Activated B cell treated with CpG ODN at 0.5 μM for 24 hours (primary cell): ENCODE measurements around the gene ZNF282. TPM values are rescaled to one million over a fixed set of nuclear protein-coding genes. Genes with fewer than 3 reads are reported as not detected.

Experiments
- ATAC-seq: fragments of 200-7000 bp; cut with Tn5 transposase; one replicate; pipeline ENCODE4 v1.10.0; 2021; ENCODE audit warnings: low read depth, mild to moderate bottlenecking, moderate library complexity
- CTCF ChIA-PET: fragments of 350-600 bp; sonication (Branson Sonifier 250); formaldehyde crosslinking; loops from one replicate; lab custom pipeline; 2021; ENCODE audit warnings: antibody characterized with exemption; lab: Charles Lee
- POLR2A ChIA-PET: fragments of 350-600 bp; sonication (Branson Sonifier 250); formaldehyde crosslinking; loops from one replicate; lab custom pipeline; 2021; ENCODE audit warnings: antibody characterized with exemption; lab: Charles Lee
- DNase-seq: peaks from one replicate; pipeline ENCODE4 v3.0.0; 2022
- H3K27ac Mint-ChIP-seq: one replicate; pipeline ENCODE4 v1.8.0; 2020; ENCODE audit warnings: mixed read lengths
- H3K27me3 Mint-ChIP-seq: one replicate; pipeline ENCODE4 v1.8.0; 2021; ENCODE audit warnings: mixed read lengths
- H3K36me3 Mint-ChIP-seq: one replicate; pipeline ENCODE4 v1.8.0; 2021; ENCODE audit warnings: low read depth, mixed read lengths
- H3K4me1 Mint-ChIP-seq: one replicate; pipeline ENCODE4 v1.8.0; 2021; ENCODE audit warnings: mixed read lengths
- H3K4me3 Mint-ChIP-seq: one replicate; pipeline ENCODE4 v1.8.0; 2020; ENCODE audit warnings: mild to moderate bottlenecking, mixed read lengths
- H3K9me3 Mint-ChIP-seq: one replicate; pipeline ENCODE4 v1.8.0; 2020; ENCODE audit warnings: mixed read lengths
- intact Hi-C: fragments of 100-400 bp; cut with micrococcal nuclease; formaldehyde crosslinking; loops from one replicate; pipeline ENCODE4 v1.15.1; 2024
- total RNA-seq: library from RNA; stranded (reverse); gene quantifications from 2 replicates; pipeline ENCODE4 v1.2.3, GENCODE V29; 2022
- TF ChIP-seq, protein P1 (sequence below): fragments of 200-600 bp; IDR thresholded peaks from one replicate; pipeline ENCODE4 v1.8.0; 2022; ENCODE audit warnings: antibody characterized with exemption, mild to moderate bottlenecking

Gene ZNF282
- total RNA-seq, 1 donor from 2014 or later = 21.7 TPM

DNA sequence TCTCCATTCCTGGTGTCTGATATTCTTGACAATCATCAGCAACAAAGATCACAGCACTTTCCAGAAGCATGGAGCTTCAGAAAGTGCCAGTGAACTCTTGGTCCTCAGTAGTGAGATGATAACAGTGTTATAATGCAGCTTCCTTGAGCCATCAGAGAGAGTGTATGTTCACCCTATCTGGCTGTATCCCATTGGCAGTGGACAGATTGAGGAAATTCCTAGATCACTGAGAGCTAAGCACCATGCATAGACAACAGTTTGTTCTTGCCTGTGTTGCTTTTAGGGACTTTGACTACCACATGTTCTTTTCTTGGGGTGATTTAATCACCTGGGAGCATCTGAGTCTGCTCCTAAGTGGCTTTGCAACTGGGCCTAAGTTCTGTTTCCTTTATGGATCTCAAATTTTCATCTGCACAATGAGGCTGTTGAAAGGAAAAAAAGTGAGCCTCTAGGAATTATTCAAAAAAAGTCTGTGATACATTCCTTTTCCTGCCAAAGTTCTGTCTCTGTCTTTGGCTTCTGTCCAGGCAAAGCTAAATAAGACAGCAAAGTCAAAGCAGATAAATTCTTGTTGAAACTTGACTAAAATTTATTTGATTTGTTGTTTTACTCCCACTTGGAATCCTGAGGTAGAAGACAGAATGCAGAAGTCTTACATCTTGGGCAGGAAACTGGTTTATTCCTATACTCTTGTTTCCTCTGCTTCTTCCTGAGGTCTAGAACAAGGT lies 14.5 kb upstream of the ZNF282 start:
- no peak overlapping the region for H3K27ac Mint-ChIP-seq

DNA sequence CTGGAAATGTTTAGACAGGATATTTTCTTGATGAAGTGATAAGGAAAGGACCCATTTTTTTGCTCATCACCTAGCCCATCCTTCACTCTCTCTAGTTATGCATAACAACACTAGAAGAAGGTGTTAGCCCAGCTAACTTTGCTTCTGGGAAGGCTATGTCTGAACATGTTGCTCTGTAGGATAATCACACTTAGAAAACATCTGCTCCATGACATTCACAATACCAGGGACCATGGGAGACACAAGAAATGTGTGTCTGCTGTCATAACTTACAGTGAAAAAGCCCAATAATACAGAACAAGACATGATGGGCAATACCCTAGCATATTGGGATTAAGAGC lies 13.9 kb upstream of the ZNF282 start:
- peaks cover 37% of the 10 kb centered on the region for H3K36me3 Mint-ChIP-seq
- H3K27ac Mint-ChIP-seq = no peak overlapping the region
- TF ChIP-seq, protein P1, sequence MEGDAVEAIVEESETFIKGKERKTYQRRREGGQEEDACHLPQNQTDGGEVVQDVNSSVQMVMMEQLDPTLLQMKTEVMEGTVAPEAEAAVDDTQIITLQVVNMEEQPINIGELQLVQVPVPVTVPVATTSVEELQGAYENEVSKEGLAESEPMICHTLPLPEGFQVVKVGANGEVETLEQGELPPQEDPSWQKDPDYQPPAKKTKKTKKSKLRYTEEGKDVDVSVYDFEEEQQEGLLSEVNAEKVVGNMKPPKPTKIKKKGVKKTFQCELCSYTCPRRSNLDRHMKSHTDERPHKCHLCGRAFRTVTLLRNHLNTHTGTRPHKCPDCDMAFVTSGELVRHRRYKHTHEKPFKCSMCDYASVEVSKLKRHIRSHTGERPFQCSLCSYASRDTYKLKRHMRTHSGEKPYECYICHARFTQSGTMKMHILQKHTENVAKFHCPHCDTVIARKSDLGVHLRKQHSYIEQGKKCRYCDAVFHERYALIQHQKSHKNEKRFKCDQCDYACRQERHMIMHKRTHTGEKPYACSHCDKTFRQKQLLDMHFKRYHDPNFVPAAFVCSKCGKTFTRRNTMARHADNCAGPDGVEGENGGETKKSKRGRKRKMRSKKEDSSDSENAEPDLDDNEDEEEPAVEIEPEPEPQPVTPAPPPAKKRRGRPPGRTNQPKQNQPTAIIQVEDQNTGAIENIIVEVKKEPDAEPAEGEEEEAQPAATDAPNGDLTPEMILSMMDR = no peak
- ATAC-seq = no peak
- no peak for DNase-seq
- no peak overlapping the region for H3K4me3 Mint-ChIP-seq
- no peaks in the 10 kb centered on the region for H3K9me3 Mint-ChIP-seq
- ChIA-PET POLR2A (no interaction called here), CTCF (no interaction called here)
- intact Hi-C loops = no loop called here
- no peaks in the 10 kb centered on the region for H3K27me3 Mint-ChIP-seq
- H3K4me1 Mint-ChIP-seq = no peaks in the 10 kb centered on the region

More for the DNA sequence above, 14.5 kb upstream of the ZNF282 start:
- Mint-ChIP-seq H3K9me3 (no peaks in the 10 kb centered on the region), H3K27me3 (no peaks in the 10 kb centered on the region), H3K36me3 (peaks cover 41% of the 10 kb centered on the region), H3K4me3 (no peak overlapping the region), H3K4me1 (no peaks in the 10 kb centered on the region)
- DNase-seq = no peak
- POLR2A ChIA-PET = no interaction called here
- intact Hi-C loops = no loop called here
- TF ChIP-seq, protein P1 = no peak
- ATAC-seq = no peak
- CTCF ChIA-PET = interaction anchor here (0.7 kb wide), 1 partner anchor 14 kb away, joined by 3 read pairs; the partner anchor contains the start of gene ZNF282

DNA sequence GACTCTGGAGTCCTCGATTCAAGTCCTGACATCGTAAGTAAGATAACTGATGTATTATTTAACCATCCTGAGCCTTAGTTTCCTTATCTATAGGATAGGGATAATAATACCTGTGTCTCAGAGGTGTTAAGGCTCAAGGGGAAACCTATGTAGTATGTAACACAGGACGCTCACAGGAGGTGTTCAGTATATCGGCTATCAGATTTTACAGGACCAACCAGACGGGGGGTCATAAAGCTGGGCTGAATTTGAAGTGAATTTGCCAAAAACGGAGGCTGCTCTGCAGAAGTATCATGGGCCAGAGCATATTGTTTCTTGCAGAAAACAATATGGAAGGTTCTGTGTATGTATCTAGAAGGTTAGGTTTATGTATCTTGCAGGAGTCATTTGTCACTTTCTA lies 11.1 kb upstream of the ZNF282 start:
- no peak for ATAC-seq
- POLR2A ChIA-PET = no interaction called here
- Mint-ChIP-seq H3K27me3 (no peaks in the 10 kb centered on the region), H3K4me1 (no peaks in the 10 kb centered on the region), H3K9me3 (no peaks in the 10 kb centered on the region), H3K4me3 (no peak overlapping the region), H3K36me3 (peaks cover 11% of the 10 kb centered on the region), H3K27ac (no peak overlapping the region)
- intact Hi-C loops = no loop called here
- no peak for DNase-seq
- CTCF ChIA-PET = no interaction called here
- TF ChIP-seq, protein P1 = no peak

DNA sequence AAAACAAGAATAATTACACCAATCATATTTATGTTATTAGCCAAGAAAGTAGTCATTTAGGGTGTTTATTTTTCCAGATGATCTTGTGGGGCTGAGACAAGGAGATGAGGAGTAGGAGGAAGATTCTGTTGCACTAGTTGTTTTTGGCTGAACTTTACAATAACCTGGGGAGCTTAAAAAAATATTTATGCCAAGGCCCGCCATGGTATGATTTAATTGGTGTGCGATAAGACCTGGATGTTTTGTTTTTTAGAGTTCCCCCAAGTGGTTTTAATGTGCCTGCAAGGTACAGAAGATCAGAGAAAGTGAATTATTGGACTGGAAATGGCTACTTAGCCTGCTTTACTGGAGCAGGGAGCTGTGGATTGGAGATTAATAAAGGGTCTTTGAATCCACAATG lies 7.1 kb upstream of the ZNF282 start:
- intact Hi-C loops = no loop called here
- Mint-ChIP-seq H3K27ac (no peak overlapping the region), H3K9me3 (no peaks in the 10 kb centered on the region), H3K4me3 (no peak overlapping the region), H3K36me3 (no peaks in the 10 kb centered on the region), H3K4me1 (peaks cover 10% of the 10 kb centered on the region), H3K27me3 (no peaks in the 10 kb centered on the region)
- ATAC-seq (no peak), DNase-seq (no peak)
- ChIA-PET POLR2A (no interaction called here), CTCF (no interaction called here)
- TF ChIP-seq, protein P1 = no peak

DNA sequence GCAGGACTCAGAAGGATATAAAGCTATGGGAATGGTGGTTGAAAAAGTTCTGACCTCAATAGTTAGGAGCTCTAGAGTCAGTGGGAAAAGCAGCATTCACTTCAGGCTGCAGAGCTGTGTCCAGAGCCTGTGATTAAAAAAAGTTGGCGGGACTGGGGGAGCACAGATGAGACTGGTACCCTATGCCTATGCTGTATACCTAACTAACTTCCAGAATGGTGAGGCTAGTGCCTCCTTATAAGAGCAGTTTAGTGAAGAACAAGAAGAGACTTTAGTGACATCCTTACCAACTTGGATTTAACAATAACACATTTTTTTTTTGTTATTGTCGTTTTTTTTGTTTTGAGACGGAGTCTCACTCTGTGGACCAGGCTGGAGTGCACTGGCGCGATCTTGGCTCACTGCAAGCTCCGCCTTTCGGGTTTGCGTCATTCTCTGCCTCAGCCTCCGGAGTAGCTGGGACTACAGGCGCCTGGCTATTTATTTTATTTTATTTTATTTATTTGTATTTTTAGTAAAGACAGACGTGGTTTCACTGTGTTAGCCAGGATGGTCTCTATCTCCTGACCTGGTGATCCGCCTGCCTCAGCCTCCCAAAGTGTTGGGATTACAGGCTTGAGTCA lies 6.6 kb upstream of the ZNF282 start:
- Mint-ChIP-seq H3K27ac (no peak overlapping the region), H3K9me3 (no peaks in the 10 kb centered on the region), H3K36me3 (no peaks in the 10 kb centered on the region), H3K27me3 (no peaks in the 10 kb centered on the region), H3K4me1 (peaks cover 10% of the 10 kb centered on the region), H3K4me3 (no peak overlapping the region)
- TF ChIP-seq, protein P1 = no peak
- ChIA-PET POLR2A (no interaction called here), CTCF (no interaction called here)
- ATAC-seq = no peak
- DNase-seq = no peak
- intact Hi-C loops = no loop called here
